ENCODE data around the gene ATP5IF1. TPM values are rescaled to one million over a fixed set of nuclear protein-coding genes. Genes with fewer than 3 reads are reported as not detected.

Gene ATP5IF1
- total and polyA plus RNA-seq, 2 of the 13 experiments (the other 11 are each of a cell fraction or from before 2014, with no cell fraction given), result 97.7 to 131 TPM

DNA sequence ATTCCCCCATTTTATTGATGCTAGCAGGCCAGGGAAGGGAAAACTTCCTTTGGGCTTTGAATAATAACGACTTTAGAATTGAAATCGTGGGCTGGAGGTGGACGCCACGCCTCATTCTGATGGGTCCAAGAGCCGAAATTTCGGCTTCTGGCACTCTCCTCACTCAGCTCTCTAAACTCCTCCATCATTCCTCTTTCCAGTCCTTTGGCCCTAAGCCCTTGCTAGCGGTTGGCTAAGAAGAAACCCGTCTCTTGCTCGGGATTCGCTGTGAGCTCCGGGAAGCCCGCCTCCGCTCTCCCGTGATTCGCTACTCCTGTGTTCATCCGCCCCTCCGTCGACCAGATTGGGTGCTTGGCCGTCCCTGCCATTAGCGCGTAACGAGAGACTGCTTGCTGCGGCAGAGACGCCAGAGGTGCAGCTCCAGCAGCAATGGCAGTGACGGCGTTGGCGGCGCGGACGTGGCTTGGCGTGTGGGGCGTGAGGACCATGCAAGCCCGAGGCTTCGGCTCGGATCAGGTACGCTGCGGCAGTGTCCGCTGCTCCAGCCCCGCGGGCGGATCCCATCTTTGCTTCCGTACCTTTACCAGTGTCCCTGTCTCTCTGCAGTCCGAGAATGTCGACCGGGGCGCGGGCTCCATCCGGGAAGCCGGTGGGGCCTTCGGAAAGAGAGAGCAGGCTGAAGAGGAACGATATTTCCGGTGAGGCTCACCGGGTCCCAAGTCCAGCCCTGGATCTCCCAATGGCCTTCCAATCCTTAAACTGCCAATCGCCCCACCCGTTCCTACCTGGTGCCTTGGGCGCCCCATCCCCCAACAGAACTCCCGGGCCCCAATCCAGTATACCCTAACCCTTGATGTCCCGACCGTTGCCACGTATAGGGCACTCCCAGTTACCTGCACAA lies at the start of gene ATP5IF1 (continued):
- TF ChIP-seq TFDP2 (CRISPR knock-in tag; IDR thresholded peaks at IDR 0.05) (peak; percentile 70), WIZ (CRISPR knock-in tag; IDR thresholded peaks at IDR 0.05) (no peak), HMGXB3 (CRISPR knock-in tag; IDR thresholded peaks at IDR 0.05; ENCODE audit: borderline replicate concordance) (peak; percentile 92), TCF7 (IDR thresholded peaks at IDR 0.05; ENCODE audit: low read depth) (no peak), ZNF773 (CRISPR knock-in tag; IDR thresholded peaks at IDR 0.05; ENCODE audit: borderline replicate concordance) (peak; percentile 61; the same call in 1 of the 2 replicates), FOXA1 (IDR thresholded peaks at IDR 0.05) (no peak), FOXA1 (CRISPR knock-in tag; IDR thresholded peaks at IDR 0.05) (no peak), GLI4 (CRISPR knock-in tag; IDR thresholded peaks at IDR 0.05; ENCODE audit: borderline replicate concordance) (no peak; the same call in 1 of the 2 replicates), AKAP8 (CRISPR knock-in tag; IDR thresholded peaks at IDR 0.05) (0 out of 2 replicates have a peak, but pooled peaks have one; percentile 47), ZBTB43 (CRISPR knock-in tag; conservative IDR thresholded peaks at IDR 0.05) (peak; percentile 68), ATAD3A (CRISPR knock-in tag; IDR thresholded peaks at IDR 0.05) (no peak), FUBP1 (CRISPR knock-in tag; IDR thresholded peaks at IDR 0.05; ENCODE audit: borderline replicate concordance) (no peak), HMG20B (CRISPR knock-in tag; conservative IDR thresholded peaks at IDR 0.05) (0 out of 2 replicates have a peak, but pooled peaks have one; percentile 9), ZNF614 (CRISPR knock-in tag; IDR thresholded peaks at IDR 0.05; ENCODE audit: borderline replicate concordance) (0 out of 2 replicates have a peak, but pooled peaks have one; percentile 26)
- TF ChIP-seq, protein P1, sequence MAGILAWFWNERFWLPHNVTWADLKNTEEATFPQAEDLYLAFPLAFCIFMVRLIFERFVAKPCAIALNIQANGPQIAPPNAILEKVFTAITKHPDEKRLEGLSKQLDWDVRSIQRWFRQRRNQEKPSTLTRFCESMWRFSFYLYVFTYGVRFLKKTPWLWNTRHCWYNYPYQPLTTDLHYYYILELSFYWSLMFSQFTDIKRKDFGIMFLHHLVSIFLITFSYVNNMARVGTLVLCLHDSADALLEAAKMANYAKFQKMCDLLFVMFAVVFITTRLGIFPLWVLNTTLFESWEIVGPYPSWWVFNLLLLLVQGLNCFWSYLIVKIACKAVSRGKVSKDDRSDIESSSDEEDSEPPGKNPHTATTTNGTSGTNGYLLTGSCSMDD (CRISPR knock-in tag; IDR thresholded peaks at IDR 0.05), result no peak
- TF ChIP-seq, protein P2, sequence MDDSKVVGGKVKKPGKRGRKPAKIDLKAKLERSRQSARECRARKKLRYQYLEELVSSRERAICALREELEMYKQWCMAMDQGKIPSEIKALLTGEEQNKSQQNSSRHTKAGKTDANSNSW (CRISPR knock-in tag; IDR thresholded peaks at IDR 0.05; ENCODE audit: borderline replicate concordance), result no peak

Measured in HepG2 (cell line).